Mesenteric fat pad (tissue), 1 donor: ENCODE measurements around the gene AKAP8L. TPM values are rescaled to one million over a fixed set of nuclear protein-coding genes. Genes with fewer than 3 reads are reported as not detected.

Experiments used
- DNase-seq: peaks from one replicate; pipeline ENCODE4 v3.0.0-alpha.2; 2020; ENCODE audit warnings: low spot score
- long read RNA-seq: library from polyadenylated mRNA; unstranded; transcript quantifications from one replicate; pipeline ENCODE4 v2.0.0, GENCODE V29; 2020
- total RNA-seq: library from RNA; stranded (reverse); fragmentation: NEBNext Ultra II Directional; extraction: Animal tissue kit (Norgen Biotek cat#: 25700); gene quantifications from one replicate; pipeline ENCODE4 v1.2.1, GENCODE V29; 2021
- donor health status: DM: yes; HTN: yes; CAD: no.

The AKAP8L gene
- total RNA-seq = 63.8 TPM
- long read RNA-seq, transcript AKAP8L-201 (14 exons, 2,146 nt) = major isoform, 9 of 22 reads
- long read RNA-seq, partial matches to known transcripts = 5 of 22 reads
- long read RNA-seq, other reads (novel, unspliced or antisense) = 8 of 22 reads

GRCh38 chr19:15418579-15419412, at the start of gene AKAP8L:
Gene AKAP8L, minus strand, starts transcription at chr19:15418988. Its CDS starts 65 bp downstream, at chr19:15418923.
- DNase-seq = peak; percentile 99

- DNase-seq = no peak
Measured at GRCh38 chr19:15467734-15468214, 49.0 kb upstream of the AKAP8L start.

- DNase-seq = no peak
Measured at GRCh38 chr19:15466851-15467733, 48.3 kb upstream of the AKAP8L start.

- DNase-seq = no peak
Measured at GRCh38 chr19:15464394-15465385, 45.9 kb upstream of the AKAP8L start, which contains the start of gene RASAL3. Gene RASAL3, minus strand, starts transcription at chr19:15464544. Its CDS starts 186 bp downstream, at chr19:15464358.

GRCh38 chr19:15463861-15464371, 45.1 kb upstream of the AKAP8L start:
- no peak for DNase-seq

GRCh38 chr19:15461694-15462093, 42.9 kb upstream of the AKAP8L start:
- no peak for DNase-seq

- DNase-seq = no peak
Measured at GRCh38 chr19:15457701-15458484, 39.1 kb upstream of the AKAP8L start.

- DNase-seq = no peak
Measured at GRCh38 chr19:15456871-15457700, 38.3 kb upstream of the AKAP8L start.

- no peak for DNase-seq
Measured at GRCh38 chr19:15456441-15456840, 37.7 kb upstream of the AKAP8L start.

GRCh38 chr19:15455996-15456395, 37.2 kb upstream of the AKAP8L start:
- DNase-seq = no peak

GRCh38 chr19:15453906-15454860, 35.4 kb upstream of the AKAP8L start:
- DNase-seq = no peak

GRCh38 chr19:15453091-15453578, 34.3 kb upstream of the AKAP8L start:
- no peak for DNase-seq

GRCh38 chr19:15452111-15453047, 33.6 kb upstream of the AKAP8L start:
- DNase-seq = no peak

GRCh38 chr19:15450528-15450890, 31.7 kb upstream of the AKAP8L start:
- DNase-seq = no peak

- peak; percentile 95 for DNase-seq
Measured at GRCh38 chr19:15449620-15450527, 31.1 kb upstream of the AKAP8L start, which contains the start of gene WIZ. Gene WIZ, minus strand, starts transcription at chr19:15449956. Its CDS starts 1,649 bp downstream, at chr19:15448307.
